Ascending aorta (tissue), 2 donors: Measurements from ENCODE around the gene LRRC52. TPM values are rescaled to one million over a fixed set of nuclear protein-coding genes. Genes with fewer than 3 reads are reported as not detected.

Experiments used
- DNase-seq, 2 donors: peaks; one replicate each; pipeline ENCODE4 v3.0.0-alpha.2; 2019; ENCODE audit warnings: low spot score in 2 of 2
- H3K27ac ChIP-seq, 2 donors: fragments of 200-600 bp; sonication (generic); one replicate each; pipeline ENCODE4 v1.5.1; 2016 to 2017; ENCODE audit warnings: mild to moderate bottlenecking in 1 of 2
- H3K27me3 ChIP-seq: fragments of 200-600 bp; sonication (generic); one replicate; pipeline ENCODE4 v1.5.1; 2017
- H3K36me3 ChIP-seq, 2 donors: fragments of 200-600 bp; sonication (generic); one replicate each; pipeline ENCODE4 v1.5.1; 2016
- H3K4me1 ChIP-seq, 2 donors: fragments of 200-600 bp; sonication (generic); one replicate each; pipeline ENCODE4 v1.5.1; 2016 to 2017; ENCODE audit warnings: mild to moderate bottlenecking in 1 of 2
- H3K4me3 ChIP-seq, 2 donors: fragments of 200-600 bp; sonication (generic); one replicate each; pipeline ENCODE4 v1.5.1; 2016 to 2017; ENCODE audit warnings: mild to moderate bottlenecking in 1 of 2
- H3K9me3 ChIP-seq, 2 donors: fragments of 200-600 bp; sonication (generic); one replicate each; pipeline ENCODE4 v1.5.1; 2016
- intact Hi-C: fragments of 100-400 bp; cut with DNase I; formaldehyde crosslinking; loops from one replicate; pipeline ENCODE4 v1.15.1; 2023
- total RNA-seq: library from RNA; depleted of rRNA; stranded (reverse); fragments of >200 nt; gene quantifications from one replicate; pipeline ENCODE4 v1.1.0, GENCODE V29; 2016
- TF ChIP-seq, protein P1 (sequence below), 3 experiments: fragments of 200-600 bp in 2 of 3; fragments of 450-650 bp in 1 of 3; sonication (generic) in 2 of 3; IDR thresholded peaks; one replicate each; pipeline ENCODE4 v1.5.1; 2016 to 2019; ENCODE audit warnings: antibody characterized with exemption in 3 of 3, mild to moderate bottlenecking in 1 of 3, moderate library complexity in 1 of 3

The LRRC52 gene
- total RNA-seq, result not detected

- TF ChIP-seq, protein P1, sequence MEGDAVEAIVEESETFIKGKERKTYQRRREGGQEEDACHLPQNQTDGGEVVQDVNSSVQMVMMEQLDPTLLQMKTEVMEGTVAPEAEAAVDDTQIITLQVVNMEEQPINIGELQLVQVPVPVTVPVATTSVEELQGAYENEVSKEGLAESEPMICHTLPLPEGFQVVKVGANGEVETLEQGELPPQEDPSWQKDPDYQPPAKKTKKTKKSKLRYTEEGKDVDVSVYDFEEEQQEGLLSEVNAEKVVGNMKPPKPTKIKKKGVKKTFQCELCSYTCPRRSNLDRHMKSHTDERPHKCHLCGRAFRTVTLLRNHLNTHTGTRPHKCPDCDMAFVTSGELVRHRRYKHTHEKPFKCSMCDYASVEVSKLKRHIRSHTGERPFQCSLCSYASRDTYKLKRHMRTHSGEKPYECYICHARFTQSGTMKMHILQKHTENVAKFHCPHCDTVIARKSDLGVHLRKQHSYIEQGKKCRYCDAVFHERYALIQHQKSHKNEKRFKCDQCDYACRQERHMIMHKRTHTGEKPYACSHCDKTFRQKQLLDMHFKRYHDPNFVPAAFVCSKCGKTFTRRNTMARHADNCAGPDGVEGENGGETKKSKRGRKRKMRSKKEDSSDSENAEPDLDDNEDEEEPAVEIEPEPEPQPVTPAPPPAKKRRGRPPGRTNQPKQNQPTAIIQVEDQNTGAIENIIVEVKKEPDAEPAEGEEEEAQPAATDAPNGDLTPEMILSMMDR (IDR thresholded peaks at IDR 0.05), result no peak
- H3K9me3 ChIP-seq, result no peaks in the 10 kb centered on the region
- no peak within 1 kb of the TSS for H3K4me3 ChIP-seq
- no peaks in the 10 kb centered on the region for H3K27me3 ChIP-seq
- no peaks in the 10 kb centered on the region for H3K36me3 ChIP-seq
- intact Hi-C loops, result no loop called here
- no peak for DNase-seq
- H3K27ac ChIP-seq, result no peak within 1 kb of the TSS
- H3K4me1 ChIP-seq, result peaks cover 0 to 3% of the 10 kb centered on the region in 2 donors
Measured at GRCh38 chr1:165543532-165544438, at the start of gene LRRC52. LRRC52 (plus strand) TSS chr1:165544000; CDS start chr1:165544297, 297 bp downstream.

DNA sequence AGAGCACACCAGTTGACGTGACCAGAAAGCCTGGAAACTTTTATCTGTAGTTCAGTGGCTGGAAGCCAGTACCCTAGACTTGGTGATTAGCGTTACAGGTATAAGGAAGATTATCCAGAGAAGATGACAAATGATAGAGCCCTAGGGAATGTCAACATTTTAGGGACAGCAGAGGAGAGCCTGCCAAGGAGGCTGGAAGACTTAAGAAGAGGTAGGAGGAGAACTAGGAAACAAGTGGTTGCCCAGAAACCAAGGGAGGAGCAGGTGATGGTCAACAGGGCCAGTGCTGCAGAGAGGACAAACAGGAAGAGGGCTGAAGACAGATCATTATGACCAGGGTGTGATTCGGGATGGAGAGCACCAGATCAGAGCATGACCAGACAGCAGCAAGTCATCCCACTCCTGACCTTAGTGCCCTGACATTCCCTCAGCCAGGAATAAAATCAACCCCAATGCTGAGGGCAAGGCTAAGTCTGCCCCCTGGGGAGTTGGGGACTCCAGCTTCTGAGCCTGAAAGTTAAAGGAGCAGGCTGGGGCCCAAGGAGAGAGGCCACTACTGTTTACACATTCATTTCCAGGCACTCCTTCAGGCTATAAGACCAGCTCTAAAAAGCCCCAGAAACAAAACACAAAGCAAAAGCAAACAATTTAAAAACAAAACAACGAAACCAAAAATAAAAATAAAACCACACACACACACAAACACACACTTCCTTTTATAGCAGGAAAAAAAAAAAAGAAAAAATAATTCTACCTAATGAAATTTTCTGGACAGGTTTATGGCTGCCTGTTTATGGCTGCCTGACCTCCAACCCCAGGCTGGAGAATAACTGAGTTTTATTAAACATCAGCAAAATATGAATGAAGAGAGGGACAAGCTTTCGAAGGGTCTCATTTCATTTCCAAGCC, 48.6 kb upstream of the LRRC52 start:
- no peaks in the 10 kb centered on the region for H3K36me3 ChIP-seq
- TF ChIP-seq, protein P1 (IDR thresholded peaks at IDR 0.05), result no peak
- no peaks in the 10 kb centered on the region for H3K27me3 ChIP-seq
- H3K4me1 ChIP-seq, result no peaks in the 10 kb centered on the region
- DNase-seq, result no peak
- H3K4me3 ChIP-seq, result no peak overlapping the region
- no peak overlapping the region for H3K27ac ChIP-seq
- H3K9me3 ChIP-seq, result no peaks in the 10 kb centered on the region
- intact Hi-C loops, result no loop called here

DNA sequence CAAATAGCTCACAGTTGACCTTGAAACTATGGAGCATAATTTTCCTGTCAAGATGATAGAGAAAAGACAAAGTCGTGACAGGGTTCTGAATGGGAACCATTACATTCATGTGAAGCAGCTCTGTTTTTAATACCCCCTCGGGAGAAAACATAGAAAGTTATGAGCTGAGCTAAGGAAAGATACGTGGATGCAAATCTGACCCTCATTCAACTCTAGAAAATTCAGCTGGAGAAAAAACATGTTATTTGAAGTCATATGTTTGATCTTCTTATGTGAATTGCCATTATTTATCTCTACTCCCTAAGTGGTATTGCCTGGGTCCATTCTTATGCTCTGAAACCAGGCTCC, 48.0 kb upstream of the LRRC52 start:
- TF ChIP-seq, protein P1 (IDR thresholded peaks at IDR 0.05), result no peak
- no peaks in the 10 kb centered on the region for H3K36me3 ChIP-seq
- H3K9me3 ChIP-seq, result no peaks in the 10 kb centered on the region
- H3K27ac ChIP-seq, result no peak overlapping the region
- intact Hi-C loops, result no loop called here
- DNase-seq, result no peak
- no peaks in the 10 kb centered on the region for H3K4me1 ChIP-seq
- no peaks in the 10 kb centered on the region for H3K27me3 ChIP-seq
- H3K4me3 ChIP-seq, result no peak overlapping the region

- DNase-seq, result no peak
- intact Hi-C loops, result no loop called here
- no peak overlapping the region for H3K4me3 ChIP-seq
- H3K4me1 ChIP-seq, result no peaks in the 10 kb centered on the region
- H3K27ac ChIP-seq, result no peak overlapping the region
- TF ChIP-seq, protein P1 (IDR thresholded peaks at IDR 0.05), result no peak
- no peaks in the 10 kb centered on the region for H3K9me3 ChIP-seq
- H3K27me3 ChIP-seq, result no peaks in the 10 kb centered on the region
- H3K36me3 ChIP-seq, result no peaks in the 10 kb centered on the region
Measured at GRCh38 chr1:165496501-165496900, 47.3 kb upstream of the LRRC52 start.

- no peak overlapping the region for H3K27ac ChIP-seq
- H3K27me3 ChIP-seq, result no peaks in the 10 kb centered on the region
- intact Hi-C loops, result no loop called here
- no peaks in the 10 kb centered on the region for H3K9me3 ChIP-seq
- DNase-seq, result no peak
- no peaks in the 10 kb centered on the region for H3K36me3 ChIP-seq
- H3K4me1 ChIP-seq, result no peaks in the 10 kb centered on the region
- H3K4me3 ChIP-seq, result no peak overlapping the region
- TF ChIP-seq, protein P1 (IDR thresholded peaks at IDR 0.05), result no peak
Measured at GRCh38 chr1:165497069-165498013, 46.5 kb upstream of the LRRC52 start.
